ENCODE results near the gene TRIM33.

TRIM33 gene

DNA sequence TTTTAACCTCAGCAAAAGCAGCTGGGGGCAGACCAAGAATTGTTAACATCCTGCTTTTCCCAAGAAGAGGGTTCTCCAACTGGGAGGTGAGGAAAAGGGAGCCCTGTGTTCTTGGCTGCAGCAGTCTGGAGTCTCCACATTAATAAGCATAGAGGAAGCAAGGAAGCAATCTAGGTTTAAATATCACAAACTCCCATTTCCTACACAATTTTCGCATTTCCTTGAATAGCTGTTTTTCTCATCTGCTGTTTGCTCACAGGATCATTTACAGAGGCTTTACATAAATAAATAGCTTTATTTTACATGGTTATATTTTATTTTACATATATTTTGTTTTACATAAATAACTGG is 124.0 kb downstream of the TRIM33 start:
- Histone ChIP-seq H3K4me3 (replicated peaks; ENCODE audit: insufficient read depth, low read length) (no peak overlapping the region), H3K27ac (replicated peaks) (no peak overlapping the region), H3K27me3 (ENCODE audit: insufficient read depth, poor library complexity, severe bottlenecking) (no peaks in the 10 kb centered on the region)
- no peak for DNase-seq (ENCODE audit: low read depth in 1 of 2, low spot score in 1 of 2)
- TF ChIP-seq SPI1 (IDR thresholded peaks at IDR 0.05; ENCODE audit: borderline replicate concordance, low read depth) = no peak
- no peak for TF ChIP-seq POLR2AphosphoS5 (IDR thresholded peaks at IDR 0.05; ENCODE audit: low read depth)
- no peak for TF ChIP-seq GABPA (IDR thresholded peaks at IDR 0.05; ENCODE audit: low read depth)
- TF ChIP-seq, protein P1, sequence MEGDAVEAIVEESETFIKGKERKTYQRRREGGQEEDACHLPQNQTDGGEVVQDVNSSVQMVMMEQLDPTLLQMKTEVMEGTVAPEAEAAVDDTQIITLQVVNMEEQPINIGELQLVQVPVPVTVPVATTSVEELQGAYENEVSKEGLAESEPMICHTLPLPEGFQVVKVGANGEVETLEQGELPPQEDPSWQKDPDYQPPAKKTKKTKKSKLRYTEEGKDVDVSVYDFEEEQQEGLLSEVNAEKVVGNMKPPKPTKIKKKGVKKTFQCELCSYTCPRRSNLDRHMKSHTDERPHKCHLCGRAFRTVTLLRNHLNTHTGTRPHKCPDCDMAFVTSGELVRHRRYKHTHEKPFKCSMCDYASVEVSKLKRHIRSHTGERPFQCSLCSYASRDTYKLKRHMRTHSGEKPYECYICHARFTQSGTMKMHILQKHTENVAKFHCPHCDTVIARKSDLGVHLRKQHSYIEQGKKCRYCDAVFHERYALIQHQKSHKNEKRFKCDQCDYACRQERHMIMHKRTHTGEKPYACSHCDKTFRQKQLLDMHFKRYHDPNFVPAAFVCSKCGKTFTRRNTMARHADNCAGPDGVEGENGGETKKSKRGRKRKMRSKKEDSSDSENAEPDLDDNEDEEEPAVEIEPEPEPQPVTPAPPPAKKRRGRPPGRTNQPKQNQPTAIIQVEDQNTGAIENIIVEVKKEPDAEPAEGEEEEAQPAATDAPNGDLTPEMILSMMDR (IDR thresholded peaks at IDR 0.05; ENCODE audit: insufficient read depth, low read length) = no peak
- TF ChIP-seq REST (IDR thresholded peaks at IDR 0.05; ENCODE audit: insufficient replicate concordance, low read depth) = no peak

DNA sequence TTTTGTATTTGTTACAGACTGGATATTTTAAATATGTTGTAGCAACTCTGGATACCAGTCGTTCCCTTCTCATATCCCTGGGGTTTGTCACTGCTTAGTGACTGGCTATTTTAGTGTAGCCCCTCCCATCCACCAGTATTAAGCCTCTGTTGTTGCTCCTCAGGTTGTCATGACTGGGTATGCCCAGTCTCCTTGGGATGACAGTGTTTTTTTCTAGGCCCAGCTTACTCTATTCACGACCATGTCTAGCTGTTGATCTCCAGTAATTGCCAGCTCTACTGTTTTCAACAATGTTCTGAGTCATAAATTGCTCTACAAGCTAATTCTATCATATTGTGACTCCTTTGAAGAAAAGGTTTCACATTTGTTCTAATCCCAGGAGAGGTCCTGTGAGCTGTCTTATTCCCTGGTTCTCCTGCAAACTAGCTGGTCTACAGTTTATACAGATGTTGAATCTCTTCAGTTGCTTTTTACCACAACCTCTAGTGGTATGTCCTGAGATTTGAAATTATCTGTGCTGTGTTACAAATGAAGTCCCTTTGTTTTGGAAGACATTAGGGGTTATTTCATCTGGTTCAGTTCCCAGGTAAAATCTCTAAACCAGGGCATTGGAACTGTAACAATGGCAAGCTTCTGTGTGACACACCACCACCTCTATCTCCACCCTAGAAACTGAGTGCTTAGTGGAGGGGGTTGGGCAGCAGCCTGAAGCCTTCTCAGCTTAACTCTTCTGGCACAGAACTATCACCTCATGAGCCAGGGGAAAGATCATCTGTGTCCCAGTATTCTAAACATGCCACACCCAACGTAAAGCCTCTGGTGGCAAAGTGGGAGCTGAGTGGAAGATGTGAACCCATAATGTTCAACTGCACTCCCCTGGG is 124.6 kb downstream of the TRIM33 start:
- TF ChIP-seq REST (IDR thresholded peaks at IDR 0.05; ENCODE audit: insufficient replicate concordance, low read depth) = no peak
- TF ChIP-seq, protein P1 (IDR thresholded peaks at IDR 0.05; ENCODE audit: insufficient read depth, low read length) = no peak
- DNase-seq (ENCODE audit: low read depth in 1 of 2, low spot score in 1 of 2) = no peak
- no peaks in the 10 kb centered on the region for H3K27me3 ChIP-seq (ENCODE audit: insufficient read depth, poor library complexity, severe bottlenecking)
- no peak overlapping the region for H3K4me3 ChIP-seq (replicated peaks; ENCODE audit: insufficient read depth, low read length)
- H3K27ac ChIP-seq (replicated peaks) = no peak overlapping the region

DNA sequence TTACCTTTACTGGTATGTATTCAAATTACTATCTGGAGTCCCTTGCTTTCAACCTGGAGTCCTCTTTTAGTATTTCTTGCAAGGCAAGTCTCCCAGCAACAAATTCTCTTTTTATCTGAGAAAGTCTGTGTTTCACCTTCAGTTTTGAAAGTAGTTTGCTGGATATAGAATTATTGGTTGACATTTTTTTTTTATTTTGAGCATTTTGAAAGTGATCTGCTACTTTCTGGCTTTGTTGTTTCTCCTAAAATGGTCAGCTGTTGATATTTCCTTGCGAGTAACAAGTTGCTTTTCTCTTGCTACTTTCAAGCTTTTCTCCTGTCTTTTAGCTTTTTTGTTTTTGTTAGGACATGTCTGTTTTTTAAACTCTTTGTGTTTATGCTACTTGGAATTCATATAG is 126.1 kb downstream of the TRIM33 start:
- Histone ChIP-seq H3K27ac (replicated peaks) (no peak overlapping the region), H3K27me3 (ENCODE audit: insufficient read depth, poor library complexity, severe bottlenecking) (no peaks in the 10 kb centered on the region), H3K4me3 (replicated peaks; ENCODE audit: insufficient read depth, low read length) (no peak overlapping the region)
- no peak for DNase-seq (ENCODE audit: low read depth in 1 of 2, low spot score in 1 of 2)
- TF ChIP-seq POLR2AphosphoS5 (IDR thresholded peaks at IDR 0.05; ENCODE audit: low read depth) = no peak
- no peak for TF ChIP-seq GABPA (IDR thresholded peaks at IDR 0.05; ENCODE audit: low read depth)
- no peak for TF ChIP-seq REST (IDR thresholded peaks at IDR 0.05; ENCODE audit: insufficient replicate concordance, low read depth)
- TF ChIP-seq, protein P1 (IDR thresholded peaks at IDR 0.05; ENCODE audit: insufficient read depth, low read length) = no peak
- no peak for TF ChIP-seq SPI1 (IDR thresholded peaks at IDR 0.05; ENCODE audit: borderline replicate concordance, low read depth)

All from HL-60 (cell line).